Midbrain (tissue), 1 donor: ENCODE results near the gene ZNF428.
"Not testable (repeated sequence)": the region's sequence is repeated elsewhere in the genome, so short reads cannot be mapped to it uniquely, and the experiment has no call there.

ENCODE experiments used
- DNase-seq: peaks from one replicate; lab custom pipeline; 2025; lab: John Stamatoyannopoulos, UW

The ZNF428 gene

GRCh38 chr19:43639519-43640423, 20.3 kb upstream of the ZNF428 start, which contains the start of gene CADM4:
Gene CADM4 (minus strand): TSS chr19:43639850. CDS start chr19:43639790, 60 bp downstream.
- DNase-seq = peak; percentile 42

- DNase-seq = no peak
Observed at GRCh38 chr19:43638995-43639518, 19.6 kb upstream of the ZNF428 start.

- peak; percentile 42 for DNase-seq
Observed at GRCh38 chr19:43638214-43638994, 19.0 kb upstream of the ZNF428 start.

- peak; percentile 75 for DNase-seq
Observed at GRCh38 chr19:43636121-43636683, 16.8 kb upstream of the ZNF428 start.

- DNase-seq = not testable (repeated sequence)
Observed at GRCh38 chr19:43635561-43635940, 16.1 kb upstream of the ZNF428 start.

GRCh38 chr19:43634872-43635560, 15.6 kb upstream of the ZNF428 start:
- peak; percentile 88 for DNase-seq

GRCh38 chr19:43634506-43634871, 15.1 kb upstream of the ZNF428 start:
- peak; percentile 66 for DNase-seq

GRCh38 chr19:43634068-43634467, 14.6 kb upstream of the ZNF428 start:
- no peak for DNase-seq

- no peak for DNase-seq
Observed at GRCh38 chr19:43633520-43633919, 14.1 kb upstream of the ZNF428 start.

GRCh38 chr19:43631491-43631890, 12.1 kb upstream of the ZNF428 start:
- DNase-seq = no peak

GRCh38 chr19:43628646-43629326, 9.4 kb upstream of the ZNF428 start:
- peak; percentile 18 for DNase-seq

- no peak for DNase-seq
Observed at GRCh38 chr19:43626838-43627237, 7.4 kb upstream of the ZNF428 start.

GRCh38 chr19:43625918-43626579, 6.6 kb upstream of the ZNF428 start:
- DNase-seq = peak; percentile 43

GRCh38 chr19:43624933-43625332, 5.5 kb upstream of the ZNF428 start:
- no peak for DNase-seq

- no peak for DNase-seq
Observed at GRCh38 chr19:43623889-43624670, 4.7 kb upstream of the ZNF428 start.

GRCh38 chr19:43622956-43623355, 3.5 kb upstream of the ZNF428 start:
- DNase-seq = no peak

- DNase-seq = no peak
Observed at GRCh38 chr19:43622070-43622469, 2.6 kb upstream of the ZNF428 start.

- DNase-seq = no peak
Observed at GRCh38 chr19:43620061-43621001, 902 bp upstream of the ZNF428 start.

GRCh38 chr19:43618921-43619261, 538 bp downstream of the ZNF428 start:
- peak; percentile 73 for DNase-seq
